Loucy (cell line): ENCODE results near the gene PLAC8L1.

ENCODE experiments used
- EZH2phosphoT487 ChIP-seq: fragments of 200-600 bp; IDR thresholded peaks from 2 replicates; pipeline ENCODE4 v1.6.1; 2018; ENCODE audit warnings: antibody characterized with exemption, mild to moderate bottlenecking, moderate library complexity, borderline replicate concordance
- TF ChIP-seq, protein P1 (sequence below): fragments of 200-600 bp; sonication (generic); conservative IDR thresholded peaks from 2 replicates; pipeline ENCODE4 v1.5.1; 2014; ENCODE audit warnings: mild to moderate bottlenecking, antibody characterized with exemption, low read length

- TF ChIP-seq, protein P1, sequence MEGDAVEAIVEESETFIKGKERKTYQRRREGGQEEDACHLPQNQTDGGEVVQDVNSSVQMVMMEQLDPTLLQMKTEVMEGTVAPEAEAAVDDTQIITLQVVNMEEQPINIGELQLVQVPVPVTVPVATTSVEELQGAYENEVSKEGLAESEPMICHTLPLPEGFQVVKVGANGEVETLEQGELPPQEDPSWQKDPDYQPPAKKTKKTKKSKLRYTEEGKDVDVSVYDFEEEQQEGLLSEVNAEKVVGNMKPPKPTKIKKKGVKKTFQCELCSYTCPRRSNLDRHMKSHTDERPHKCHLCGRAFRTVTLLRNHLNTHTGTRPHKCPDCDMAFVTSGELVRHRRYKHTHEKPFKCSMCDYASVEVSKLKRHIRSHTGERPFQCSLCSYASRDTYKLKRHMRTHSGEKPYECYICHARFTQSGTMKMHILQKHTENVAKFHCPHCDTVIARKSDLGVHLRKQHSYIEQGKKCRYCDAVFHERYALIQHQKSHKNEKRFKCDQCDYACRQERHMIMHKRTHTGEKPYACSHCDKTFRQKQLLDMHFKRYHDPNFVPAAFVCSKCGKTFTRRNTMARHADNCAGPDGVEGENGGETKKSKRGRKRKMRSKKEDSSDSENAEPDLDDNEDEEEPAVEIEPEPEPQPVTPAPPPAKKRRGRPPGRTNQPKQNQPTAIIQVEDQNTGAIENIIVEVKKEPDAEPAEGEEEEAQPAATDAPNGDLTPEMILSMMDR = no peak
- no peak for TF ChIP-seq EZH2phosphoT487
Observed at GRCh38 chr5:146072595-146072994, 32.8 kb downstream of the PLAC8L1 start.
